Panc1 (cell line): Measurements from ENCODE around the gene KCNK5.

Experiments
- CTCF ChIP-seq: fragments of 450-650 bp; IDR thresholded peaks from 2 replicates; pipeline ENCODE4 v1.5.1; 2017; ENCODE audit warnings: mild to moderate bottlenecking
- POLR2AphosphoS5 ChIP-seq: IDR thresholded peaks from 2 replicates; pipeline ENCODE4 v1.6.1; 2012; ENCODE audit warnings: mild to moderate bottlenecking, low read depth, low read length, moderate library complexity
- REST ChIP-seq, 2 experiments: IDR thresholded peaks; 2 replicates each; pipeline ENCODE4 v1.6.1; 2011 to 2012; ENCODE audit warnings: low read depth in 2 of 2, control low read depth in 1 of 2, low read length in 1 of 2, mild to moderate bottlenecking in 1 of 2, moderate library complexity in 1 of 2; ENCODE audit not compliant: insufficient read depth in 1 of 2
- SIN3A ChIP-seq: IDR thresholded peaks from 2 replicates; pipeline ENCODE4 v1.6.1; 2012; ENCODE audit warnings: low read depth, mild to moderate bottlenecking, low read length, moderate library complexity, borderline replicate concordance; ENCODE audit not compliant: insufficient read depth
- TCF7L2 ChIP-seq: IDR thresholded peaks from 2 replicates; pipeline ENCODE4 v1.6.1; 2011; ENCODE audit warnings: mild to moderate bottlenecking, low read depth, low read length, inconsistent platforms

GRCh38 chr6:39240155-39240757 is 11.0 kb upstream of the KCNK5 start:
- TF ChIP-seq CTCF (no peak), REST (IDR thresholded peaks at IDR 0.05; ENCODE audit: insufficient read depth in 1 of 2, low read depth in 2 of 2, low read length in 1 of 2) (no peak), POLR2AphosphoS5 (no peak), SIN3A (no peak), TCF7L2 (no peak)
